Measurements from ENCODE around the gene RGS9. TPM values are rescaled to one million over a fixed set of nuclear protein-coding genes. Genes with fewer than 3 reads are reported as not detected.

Gene RGS9
- polyA plus RNA-seq, 2 of the 4 experiments (the other 2 are of a cell fraction): 6.9 to 14.3 TPM

DNA sequence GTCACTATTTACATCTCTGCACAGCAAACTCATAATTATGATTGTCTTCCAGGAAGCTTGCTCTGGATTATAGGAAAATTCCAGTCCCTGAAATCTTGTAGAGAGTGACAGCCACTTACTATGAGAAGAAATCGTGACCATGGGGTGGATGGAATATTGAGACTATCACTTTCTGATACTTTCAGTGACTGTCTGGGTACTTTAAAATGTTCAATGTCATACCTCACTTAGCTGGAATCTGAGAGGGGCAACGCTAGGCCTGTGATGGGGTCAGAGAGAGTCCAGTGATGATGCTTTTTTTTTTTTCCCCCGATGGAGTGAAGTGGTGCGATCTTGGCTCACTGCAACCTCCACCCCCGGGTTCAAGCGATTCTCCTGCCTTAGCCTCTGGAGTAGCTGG is 32.2 kb upstream of the RGS9 start:
- no peak for ATAC-seq
- DNase-seq (ENCODE audit: low read depth in 1 of 2, low spot score in 1 of 2): no peak
- Histone ChIP-seq H3K4me2 (no peak overlapping the region), H3K4me3 (no peak overlapping the region), H3K27ac (no peak overlapping the region), H3K9me3 (no peaks in the 10 kb centered on the region), H3K4me1 (peaks cover 18% of the 10 kb centered on the region)
- ChIA-PET CTCF (interaction anchor here (0.7 to 9.8 kb wide), 7 partner anchors 10 to 186 kb away, joined by 3 to 88 read pairs (median 4); partner anchors contain the start of genes LRRC37A3 and RGS9), POLR2A (interaction anchor here (1.0 kb wide), 1 partner anchor 18 kb away, joined by 3 read pairs; no protein-coding TSS in a partner anchor)
- 73% methylated on average over 6 of the region's 6 CpGs for WGBS (ENCODE audit: missing lambda C conversion rate)
- no peak for FAIRE-seq
- TF ChIP-seq, protein P1, sequence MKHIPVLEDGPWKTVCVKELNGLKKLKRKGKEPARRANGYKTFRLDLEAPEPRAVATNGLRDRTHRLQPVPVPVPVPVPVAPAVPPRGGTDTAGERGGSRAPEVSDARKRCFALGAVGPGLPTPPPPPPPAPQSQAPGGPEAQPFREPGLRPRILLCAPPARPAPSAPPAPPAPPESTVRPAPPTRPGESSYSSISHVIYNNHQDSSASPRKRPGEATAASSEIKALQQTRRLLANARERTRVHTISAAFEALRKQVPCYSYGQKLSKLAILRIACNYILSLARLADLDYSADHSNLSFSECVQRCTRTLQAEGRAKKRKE (CRISPR knock-in tag; IDR thresholded peaks at IDR 0.05; ENCODE audit: low read depth): no peak
- TF ChIP-seq ESRRA (IDR thresholded peaks at IDR 0.05; ENCODE audit: borderline replicate concordance, low read length): no peak
- no peak for TF ChIP-seq TP53 (CRISPR knock-in tag; IDR thresholded peaks at IDR 0.05)
- no peak for TF ChIP-seq NR3C1 (IDR thresholded peaks at IDR 0.05)
- TF ChIP-seq, protein P2, sequence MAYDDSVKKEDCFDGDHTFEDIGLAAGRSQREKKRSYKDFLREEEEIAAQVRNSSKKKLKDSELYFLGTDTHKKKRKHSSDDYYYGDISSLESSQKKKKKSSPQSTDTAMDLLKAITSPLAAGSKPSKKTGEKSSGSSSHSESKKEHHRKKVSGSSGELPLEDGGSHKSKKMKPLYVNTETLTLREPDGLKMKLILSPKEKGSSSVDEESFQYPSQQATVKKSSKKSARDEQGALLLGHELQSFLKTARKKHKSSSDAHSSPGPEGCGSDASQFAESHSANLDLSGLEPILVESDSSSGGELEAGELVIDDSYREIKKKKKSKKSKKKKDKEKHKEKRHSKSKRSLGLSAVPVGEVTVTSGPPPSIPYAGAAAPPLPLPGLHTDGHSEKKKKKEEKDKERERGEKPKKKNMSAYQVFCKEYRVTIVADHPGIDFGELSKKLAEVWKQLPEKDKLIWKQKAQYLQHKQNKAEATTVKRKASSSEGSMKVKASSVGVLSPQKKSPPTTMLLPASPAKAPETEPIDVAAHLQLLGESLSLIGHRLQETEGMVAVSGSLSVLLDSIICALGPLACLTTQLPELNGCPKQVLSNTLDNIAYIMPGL (CRISPR knock-in tag; IDR thresholded peaks at IDR 0.05; ENCODE audit: borderline replicate concordance): no peak
- no peak for TF ChIP-seq RNF2 (IDR thresholded peaks at IDR 0.05; ENCODE audit: borderline replicate concordance, low read depth)
- no peak for TF ChIP-seq HOXB5 (CRISPR knock-in tag; IDR thresholded peaks at IDR 0.05)
- TF ChIP-seq POLR2A (IDR thresholded peaks at IDR 0.05; ENCODE audit: low read length): no peak
- TF ChIP-seq, protein P3, sequence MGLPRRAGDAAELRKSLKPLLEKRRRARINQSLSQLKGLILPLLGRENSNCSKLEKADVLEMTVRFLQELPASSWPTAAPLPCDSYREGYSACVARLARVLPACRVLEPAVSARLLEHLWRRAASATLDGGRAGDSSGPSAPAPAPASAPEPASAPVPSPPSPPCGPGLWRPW (IDR thresholded peaks at IDR 0.05): no peak
- TF ChIP-seq NPAS2 (CRISPR knock-in tag; IDR thresholded peaks at IDR 0.05; ENCODE audit: borderline replicate concordance): no peak
- TF ChIP-seq ZC3H11A (IDR thresholded peaks at IDR 0.05): no peak

DNA sequence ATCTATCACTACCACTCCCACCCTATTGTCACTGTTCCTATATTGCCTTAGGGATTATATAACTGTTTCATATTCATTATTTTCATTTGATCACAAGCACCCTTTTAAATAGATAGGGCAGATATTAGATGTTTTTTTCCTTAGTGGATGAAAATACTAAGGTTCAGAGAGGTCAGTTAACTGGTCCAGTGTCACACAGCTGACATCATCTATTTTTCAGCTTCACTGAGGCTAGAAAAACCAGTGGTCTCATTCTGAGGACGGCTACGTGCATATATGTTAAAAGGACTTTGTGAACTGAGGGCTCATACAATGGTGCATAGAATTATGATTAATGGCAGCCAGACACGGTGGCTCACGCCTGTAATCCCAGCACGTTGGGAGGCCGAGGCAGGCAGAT is 29.0 kb upstream of the RGS9 start:
- H3K9me3 ChIP-seq: no peaks in the 10 kb centered on the region
- H3K4me1 ChIP-seq: peaks cover 12% of the 10 kb centered on the region
- ChIA-PET CTCF (interaction anchor here (0.9 to 9.8 kb wide), 5 partner anchors 8 to 44 kb away, joined by 3 to 88 read pairs (median 7); partner anchors contain the start of gene RGS9), POLR2A (no interaction called here)
- TF ChIP-seq TFCP2L1 (CRISPR knock-in tag; IDR thresholded peaks at IDR 0.05) (no peak), ZFP36 (IDR thresholded peaks at IDR 0.05; ENCODE audit: borderline replicate concordance, partially characterized antibody) (peak; percentile 28)
- WGBS (ENCODE audit: missing lambda C conversion rate): 80% methylated on average over 6 of the region's 6 CpGs
- no peak overlapping the region for H3K4me2 ChIP-seq
- FAIRE-seq (peak; percentile 54), DNase-seq (ENCODE audit: low read depth in 1 of 2, low spot score in 1 of 2) (no peak), ATAC-seq (no peak)
- H3K27ac ChIP-seq: no peak overlapping the region
- no peak overlapping the region for H3K4me3 ChIP-seq

DNA sequence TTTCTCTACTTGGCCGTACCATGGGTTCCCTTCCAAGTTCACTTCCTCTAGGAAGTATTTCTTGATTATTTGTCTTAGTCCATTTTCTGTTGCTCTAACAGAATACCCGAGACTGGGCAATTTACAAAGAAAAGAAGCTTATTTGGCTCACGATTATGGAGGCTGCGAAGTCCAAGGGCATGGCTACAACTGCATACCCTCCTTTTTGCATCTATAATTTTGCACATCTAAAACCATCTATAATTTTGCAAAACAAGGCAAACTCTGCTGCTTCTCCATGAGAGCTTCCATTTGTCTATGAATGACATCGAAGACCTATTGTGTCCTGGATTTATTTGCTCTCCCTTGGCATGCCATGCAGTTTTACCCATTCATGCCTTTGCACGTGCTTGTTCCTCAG is 27.6 kb upstream of the RGS9 start:
- no peak overlapping the region for H3K27ac ChIP-seq
- H3K4me1 ChIP-seq: peaks cover 12% of the 10 kb centered on the region
- ChIA-PET CTCF (interaction anchor here (1.1 to 2.9 kb wide), 3 partner anchors 9 to 47 kb away, joined by 3 to 13 read pairs (median 9); partner anchors contain the start of gene RGS9), POLR2A (no interaction called here)
- DNase-seq (ENCODE audit: low read depth in 1 of 2, low spot score in 1 of 2) (no peak), ATAC-seq (no peak), FAIRE-seq (no peak)
- 34% methylated on average over 6 of the region's 6 CpGs for WGBS (ENCODE audit: missing lambda C conversion rate)
- TF ChIP-seq TFCP2L1 (CRISPR knock-in tag; IDR thresholded peaks at IDR 0.05) (no peak), FOSB (CRISPR knock-in tag; IDR thresholded peaks at IDR 0.05) (no peak), TP53 (CRISPR knock-in tag; IDR thresholded peaks at IDR 0.05) (no peak), CBX8 (IDR thresholded peaks at IDR 0.05) (no peak), PHF8 (IDR thresholded peaks at IDR 0.05; ENCODE audit: borderline replicate concordance, low read depth) (no peak), FOSL2 (IDR thresholded peaks at IDR 0.05) (no peak), FOSL2 (CRISPR knock-in tag; IDR thresholded peaks at IDR 0.05) (no peak), CEBPB (IDR thresholded peaks at IDR 0.05) (no peak), HOXB13 (CRISPR knock-in tag; IDR thresholded peaks at IDR 0.05; ENCODE audit: low read depth) (no peak), HEYL (CRISPR knock-in tag; IDR thresholded peaks at IDR 0.05) (no peak)
- TF ChIP-seq, protein P1 (CRISPR knock-in tag; IDR thresholded peaks at IDR 0.05; ENCODE audit: low read depth): no peak
- TF ChIP-seq, protein P4, sequence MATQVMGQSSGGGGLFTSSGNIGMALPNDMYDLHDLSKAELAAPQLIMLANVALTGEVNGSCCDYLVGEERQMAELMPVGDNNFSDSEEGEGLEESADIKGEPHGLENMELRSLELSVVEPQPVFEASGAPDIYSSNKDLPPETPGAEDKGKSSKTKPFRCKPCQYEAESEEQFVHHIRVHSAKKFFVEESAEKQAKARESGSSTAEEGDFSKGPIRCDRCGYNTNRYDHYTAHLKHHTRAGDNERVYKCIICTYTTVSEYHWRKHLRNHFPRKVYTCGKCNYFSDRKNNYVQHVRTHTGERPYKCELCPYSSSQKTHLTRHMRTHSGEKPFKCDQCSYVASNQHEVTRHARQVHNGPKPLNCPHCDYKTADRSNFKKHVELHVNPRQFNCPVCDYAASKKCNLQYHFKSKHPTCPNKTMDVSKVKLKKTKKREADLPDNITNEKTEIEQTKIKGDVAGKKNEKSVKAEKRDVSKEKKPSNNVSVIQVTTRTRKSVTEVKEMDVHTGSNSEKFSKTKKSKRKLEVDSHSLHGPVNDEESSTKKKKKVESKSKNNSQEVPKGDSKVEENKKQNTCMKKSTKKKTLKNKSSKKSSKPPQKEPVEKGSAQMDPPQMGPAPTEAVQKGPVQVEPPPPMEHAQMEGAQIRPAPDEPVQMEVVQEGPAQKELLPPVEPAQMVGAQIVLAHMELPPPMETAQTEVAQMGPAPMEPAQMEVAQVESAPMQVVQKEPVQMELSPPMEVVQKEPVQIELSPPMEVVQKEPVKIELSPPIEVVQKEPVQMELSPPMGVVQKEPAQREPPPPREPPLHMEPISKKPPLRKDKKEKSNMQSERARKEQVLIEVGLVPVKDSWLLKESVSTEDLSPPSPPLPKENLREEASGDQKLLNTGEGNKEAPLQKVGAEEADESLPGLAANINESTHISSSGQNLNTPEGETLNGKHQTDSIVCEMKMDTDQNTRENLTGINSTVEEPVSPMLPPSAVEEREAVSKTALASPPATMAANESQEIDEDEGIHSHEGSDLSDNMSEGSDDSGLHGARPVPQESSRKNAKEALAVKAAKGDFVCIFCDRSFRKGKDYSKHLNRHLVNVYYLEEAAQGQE (IDR thresholded peaks at IDR 0.05): no peak
- TF ChIP-seq, protein P5, sequence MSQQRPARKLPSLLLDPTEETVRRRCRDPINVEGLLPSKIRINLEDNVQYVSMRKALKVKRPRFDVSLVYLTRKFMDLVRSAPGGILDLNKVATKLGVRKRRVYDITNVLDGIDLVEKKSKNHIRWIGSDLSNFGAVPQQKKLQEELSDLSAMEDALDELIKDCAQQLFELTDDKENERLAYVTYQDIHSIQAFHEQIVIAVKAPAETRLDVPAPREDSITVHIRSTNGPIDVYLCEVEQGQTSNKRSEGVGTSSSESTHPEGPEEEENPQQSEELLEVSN (IDR thresholded peaks at IDR 0.05; ENCODE audit: borderline replicate concordance, low read depth): no peak
- no peaks in the 10 kb centered on the region for H3K9me3 ChIP-seq
- H3K4me2 ChIP-seq: no peak overlapping the region
- no peak overlapping the region for H3K4me3 ChIP-seq

Measured in A549 (cell line).